GM18499 (cell line): ENCODE measurements around the gene TCF4.

Source experiments
- ATAC-seq: cut with Tn5 transposase; IDR thresholded peaks from one replicate; pipeline ENCODE4 v1.9.1; 2021; ENCODE audit warnings: moderate number of reproducible peaks; ENCODE audit not compliant: insufficient read depth, unreplicated experiment

Gene TCF4

DNA sequence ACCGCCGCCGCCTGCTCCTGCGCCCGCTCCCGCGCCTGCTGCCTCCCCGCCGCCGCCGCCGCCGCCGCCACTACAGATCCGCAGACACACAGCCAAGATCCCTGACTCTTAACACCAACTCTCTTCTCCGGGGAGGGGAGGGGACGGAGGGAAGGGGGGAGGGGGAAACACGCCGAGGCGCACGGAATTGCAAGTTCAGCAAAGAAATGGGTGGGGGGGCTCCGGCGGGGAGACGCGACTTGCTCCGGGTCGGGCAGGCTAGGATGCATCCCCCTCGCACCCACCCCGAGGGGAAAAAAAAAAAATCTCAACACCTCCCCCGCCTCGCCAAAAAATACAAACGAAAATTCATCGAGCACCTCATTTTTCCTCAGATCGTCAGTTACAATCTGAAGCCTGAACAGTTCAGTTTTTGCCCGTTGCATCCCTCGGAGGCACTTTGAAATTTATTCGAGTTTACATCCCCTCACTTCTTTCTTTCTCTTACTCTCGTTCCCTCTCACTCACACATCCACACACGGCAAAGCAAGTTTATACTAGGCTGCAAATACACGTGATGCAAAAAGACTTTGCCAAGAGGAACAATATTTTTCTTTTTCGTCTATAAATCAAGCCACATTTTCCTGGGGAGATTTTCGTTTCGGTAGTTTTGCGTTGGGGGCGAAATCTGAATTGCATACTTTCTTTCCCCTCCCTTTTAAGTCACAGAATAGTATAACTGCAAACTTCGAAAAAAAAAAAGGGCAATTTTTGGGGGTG lies at the start of gene TCF4:
Gene TCF4 (minus strand): TSS at position 82 of the 759 bp plus-strand sequence. CDS start 1,076 bp downstream, outside the sequence.
- ATAC-seq = no peak

DNA sequence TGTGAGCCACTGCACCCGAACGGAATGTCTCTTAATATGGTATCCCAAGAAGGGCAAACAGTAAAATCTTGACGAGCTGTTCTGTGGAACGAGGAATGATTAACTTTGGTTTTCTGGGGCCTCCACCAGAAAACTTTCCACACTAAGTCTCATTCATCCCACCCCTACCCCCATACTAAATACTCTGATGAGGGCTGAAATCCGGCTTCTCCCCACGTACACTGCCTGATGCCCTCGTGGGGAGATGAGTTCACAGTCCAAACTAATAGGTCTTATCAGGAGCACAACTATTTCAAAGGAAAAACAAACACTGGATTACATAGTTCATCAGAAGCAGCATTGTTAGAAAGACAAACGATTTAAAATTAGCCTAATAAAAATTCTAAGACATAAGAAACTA lies 49.2 kb upstream of the TCF4 start:
- ATAC-seq = no peak

DNA sequence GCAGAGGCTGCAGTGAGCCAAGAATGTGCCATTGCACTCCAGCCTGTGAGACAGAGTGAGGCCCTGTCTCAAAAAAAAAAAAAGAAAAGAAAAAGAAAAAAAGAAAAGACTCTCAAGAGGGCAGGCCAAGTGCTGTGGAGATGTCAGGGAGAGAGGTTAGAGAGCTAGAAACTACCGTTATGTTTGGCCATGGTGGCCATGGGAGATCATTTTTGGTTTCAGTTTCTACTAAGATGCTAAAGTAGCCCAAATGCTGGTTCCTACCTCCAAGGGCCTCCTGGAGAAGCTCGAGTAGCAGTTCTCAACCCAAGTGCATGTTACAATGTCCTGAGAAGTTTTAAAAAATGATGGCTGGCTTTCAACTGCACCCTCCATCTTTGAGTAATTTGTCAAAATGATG lies 47.4 kb upstream of the TCF4 start:
- ATAC-seq = no peak

DNA sequence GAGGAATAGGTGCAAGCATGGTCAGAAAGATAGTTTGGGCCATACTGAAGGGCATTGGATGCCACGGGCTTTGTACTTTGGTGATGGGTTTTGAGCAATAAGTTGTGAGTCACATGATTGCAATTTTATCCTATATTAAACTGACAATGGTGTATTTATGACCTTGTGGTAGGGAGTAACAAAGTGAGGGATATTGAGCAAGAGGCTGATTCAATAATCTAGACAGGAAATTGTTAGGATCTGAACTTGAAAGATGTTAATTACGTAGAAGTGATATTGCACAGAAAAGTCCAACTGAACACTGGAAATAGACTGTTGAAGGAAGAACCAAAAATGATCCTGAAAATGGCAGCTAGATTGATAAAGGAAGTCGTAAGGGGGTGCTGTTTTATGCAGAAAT lies 46.6 kb upstream of the TCF4 start:
- no peak for ATAC-seq

DNA sequence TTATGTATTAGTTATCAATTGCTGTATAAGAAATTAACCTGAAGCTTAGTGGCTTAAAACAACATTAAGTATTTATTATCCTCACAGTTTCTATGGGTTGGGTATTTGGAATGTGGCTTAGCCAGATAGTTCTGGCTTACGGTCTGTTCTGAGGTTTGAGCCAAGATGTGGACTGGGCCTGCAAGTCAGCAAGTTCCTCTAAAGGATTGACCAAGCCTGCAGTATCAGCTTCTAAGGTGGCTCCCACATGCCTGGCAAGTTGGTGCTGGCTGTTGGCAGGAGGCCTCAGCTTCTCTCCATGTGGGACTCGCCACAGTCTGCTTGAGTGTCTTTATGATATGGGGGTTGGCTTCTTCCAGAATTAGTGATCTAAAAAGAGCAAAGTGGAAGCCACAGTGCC lies 45.0 kb upstream of the TCF4 start:
- ATAC-seq = no peak

DNA sequence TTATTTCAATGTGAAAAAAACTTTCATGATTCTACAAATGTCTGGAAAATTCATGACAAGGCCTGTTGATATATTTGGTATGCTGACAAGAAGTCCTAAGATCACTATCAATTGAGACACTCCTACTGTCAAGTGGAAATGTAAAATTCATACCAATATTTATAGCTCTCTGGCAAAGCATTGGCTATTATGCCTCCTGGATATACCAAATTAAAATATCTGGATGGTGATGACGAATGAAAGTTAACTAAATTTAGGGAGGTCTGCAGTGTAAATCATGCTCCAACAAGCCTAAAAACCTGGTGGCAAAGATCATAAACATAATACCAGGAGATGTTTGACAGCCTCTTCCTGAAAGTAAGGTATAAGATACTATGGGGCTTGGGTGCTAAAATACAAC lies 41.1 kb upstream of the TCF4 start:
- ATAC-seq = no peak

DNA sequence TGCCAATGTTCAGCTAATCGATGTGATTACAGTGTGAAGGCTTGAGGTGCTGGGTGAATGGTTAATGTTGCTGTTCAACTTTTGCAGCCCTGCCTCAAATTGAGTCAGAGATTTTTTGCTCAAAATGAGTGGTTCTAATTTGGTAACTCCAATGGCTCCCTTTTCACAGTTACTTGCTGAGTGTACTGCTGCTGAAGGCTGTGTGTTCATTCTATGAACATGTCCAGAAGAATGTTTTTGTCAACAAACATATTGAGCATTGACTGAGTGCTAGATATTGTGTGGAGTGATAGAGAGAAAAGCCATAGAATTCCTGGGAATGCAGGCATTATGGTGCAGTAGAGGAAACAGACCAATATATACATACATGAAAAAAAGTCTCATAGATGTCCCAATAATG lies 39.0 kb upstream of the TCF4 start:
- no peak for ATAC-seq

DNA sequence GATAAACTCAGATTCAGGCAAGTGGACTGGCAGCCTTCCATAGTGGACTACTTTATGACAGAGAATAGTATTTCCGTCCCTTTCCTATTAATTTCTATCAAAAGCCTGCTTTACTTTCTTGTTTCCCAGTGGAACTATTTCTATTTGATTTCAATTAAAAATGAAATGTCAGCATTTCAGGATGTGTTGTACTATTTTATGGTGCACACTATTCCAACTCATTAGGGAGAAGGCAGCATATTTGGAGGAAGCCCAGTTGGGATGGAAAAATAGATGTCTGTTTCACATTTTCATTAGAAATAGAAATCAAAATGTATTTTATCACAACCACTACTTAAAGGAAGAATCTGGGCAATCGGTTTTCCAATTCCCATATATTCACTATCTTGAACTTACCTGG lies 37.9 kb upstream of the TCF4 start:
- no peak for ATAC-seq

GRCh38 chr18:55623626-55624025 lies 35.6 kb upstream of the TCF4 start:
- no peak for ATAC-seq

GRCh38 chr18:55610506-55610905 lies 22.5 kb upstream of the TCF4 start:
- ATAC-seq = no peak

GRCh38 chr18:55609160-55609825 lies 21.3 kb upstream of the TCF4 start:
- ATAC-seq = no peak

DNA sequence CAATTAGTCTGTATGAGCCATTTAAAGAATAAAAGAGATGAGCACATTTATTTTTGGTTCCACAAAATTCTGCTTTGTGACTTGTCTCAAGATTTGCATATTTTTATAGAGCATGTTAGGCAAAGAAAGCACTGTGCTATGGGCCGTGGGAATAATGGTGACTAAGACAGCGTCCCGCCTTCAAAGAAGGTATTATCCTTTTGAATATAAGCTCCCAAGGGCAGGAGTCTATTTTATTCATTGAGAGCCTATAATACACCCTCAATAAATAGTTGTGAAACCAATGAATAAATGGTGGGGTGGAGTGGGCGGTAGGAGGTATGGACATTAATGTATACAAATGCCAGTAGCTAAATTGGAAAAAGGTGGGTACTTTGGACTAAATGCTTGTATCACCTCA lies 20.5 kb upstream of the TCF4 start:
- no peak for ATAC-seq

GRCh38 chr18:55607773-55608172 lies 19.8 kb upstream of the TCF4 start:
- no peak for ATAC-seq

DNA sequence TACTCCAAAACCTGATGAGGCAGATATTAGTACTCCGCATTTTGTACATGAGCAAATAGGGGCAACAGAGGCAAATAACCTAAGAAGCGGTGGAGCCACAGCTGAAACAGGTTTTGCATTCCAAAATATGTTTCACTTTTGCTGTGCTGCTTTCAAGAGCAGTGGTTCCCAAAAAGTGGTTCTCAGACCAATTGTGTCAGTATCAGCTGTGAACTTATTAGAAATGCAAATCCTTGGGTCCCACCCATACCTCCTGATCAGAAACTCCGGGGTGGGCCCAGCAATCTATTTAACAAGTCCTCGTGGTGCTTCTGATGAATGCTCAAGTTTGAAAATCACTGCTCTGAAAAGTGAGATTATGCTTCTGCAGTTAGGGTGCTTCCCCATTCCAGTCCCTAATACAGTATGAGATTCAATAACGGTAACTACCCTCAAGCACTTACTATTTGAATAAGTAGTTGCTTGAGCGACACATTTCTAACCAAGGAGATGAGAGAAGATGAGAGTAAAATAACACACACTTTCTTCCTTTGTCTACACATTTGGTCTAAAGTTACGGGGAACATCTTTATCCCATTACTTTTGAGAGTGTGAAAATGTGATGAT lies 17.8 kb upstream of the TCF4 start:
- ATAC-seq = peak; percentile 68

- no peak for ATAC-seq
Measured at GRCh38 chr18:55603775-55604174, 15.8 kb upstream of the TCF4 start.

DNA sequence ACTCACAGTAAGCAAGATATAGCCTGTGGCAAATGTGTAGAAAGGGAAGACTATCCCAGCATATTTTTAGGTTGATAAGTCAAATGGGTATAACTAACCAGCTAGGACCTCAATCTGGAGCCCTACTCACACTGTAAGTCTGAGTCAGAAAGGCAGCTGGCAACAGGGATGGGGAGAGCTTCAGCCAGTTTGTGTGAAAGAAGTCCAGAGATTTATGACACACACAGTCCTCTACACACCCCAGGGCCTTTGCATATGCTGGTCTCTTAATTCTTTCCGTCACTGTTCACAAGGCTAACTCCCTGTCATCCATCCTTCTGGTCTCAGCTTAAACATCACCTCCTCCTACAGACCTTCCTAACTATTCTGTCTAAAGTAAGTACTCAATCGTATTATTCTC lies 5.9 kb upstream of the TCF4 start:
- ATAC-seq = no peak

GRCh38 chr18:55592572-55592971 lies 4.6 kb upstream of the TCF4 start:
- no peak for ATAC-seq

GRCh38 chr18:55592106-55592505 lies 4.1 kb upstream of the TCF4 start:
- no peak for ATAC-seq

DNA sequence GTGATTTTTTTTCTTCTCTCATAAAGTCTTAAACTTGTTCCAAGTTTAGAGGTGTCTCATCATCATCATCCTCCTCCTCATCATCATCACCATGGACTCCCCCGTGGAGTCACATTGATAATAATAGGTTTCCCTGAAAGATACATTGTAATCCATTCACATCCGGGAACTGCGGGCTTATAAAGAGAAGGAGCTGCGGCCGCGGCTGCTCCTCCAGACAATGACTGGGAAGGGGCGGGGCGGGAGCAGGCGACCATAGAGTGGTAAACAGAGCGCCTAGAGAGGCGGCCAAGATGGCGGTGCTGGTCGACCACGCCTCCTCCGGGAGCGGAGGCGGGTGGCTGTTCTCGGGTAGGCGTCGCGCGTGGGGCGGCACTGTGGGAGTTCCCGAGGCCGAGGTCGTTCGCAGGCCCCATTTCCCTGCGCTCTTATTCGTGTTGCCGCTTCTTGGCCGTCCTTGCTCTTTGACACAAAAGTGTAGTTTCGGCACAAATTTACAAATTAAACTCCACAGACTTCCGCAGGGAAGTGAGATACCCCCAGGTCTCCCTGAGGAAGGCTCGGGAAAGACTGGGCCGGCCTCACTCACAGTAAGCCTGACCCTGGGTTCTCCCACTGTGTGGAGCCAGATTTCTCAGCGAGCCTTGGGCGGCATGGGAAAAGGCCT lies 1.8 kb upstream of the TCF4 start:
- ATAC-seq = peak; percentile 83

DNA sequence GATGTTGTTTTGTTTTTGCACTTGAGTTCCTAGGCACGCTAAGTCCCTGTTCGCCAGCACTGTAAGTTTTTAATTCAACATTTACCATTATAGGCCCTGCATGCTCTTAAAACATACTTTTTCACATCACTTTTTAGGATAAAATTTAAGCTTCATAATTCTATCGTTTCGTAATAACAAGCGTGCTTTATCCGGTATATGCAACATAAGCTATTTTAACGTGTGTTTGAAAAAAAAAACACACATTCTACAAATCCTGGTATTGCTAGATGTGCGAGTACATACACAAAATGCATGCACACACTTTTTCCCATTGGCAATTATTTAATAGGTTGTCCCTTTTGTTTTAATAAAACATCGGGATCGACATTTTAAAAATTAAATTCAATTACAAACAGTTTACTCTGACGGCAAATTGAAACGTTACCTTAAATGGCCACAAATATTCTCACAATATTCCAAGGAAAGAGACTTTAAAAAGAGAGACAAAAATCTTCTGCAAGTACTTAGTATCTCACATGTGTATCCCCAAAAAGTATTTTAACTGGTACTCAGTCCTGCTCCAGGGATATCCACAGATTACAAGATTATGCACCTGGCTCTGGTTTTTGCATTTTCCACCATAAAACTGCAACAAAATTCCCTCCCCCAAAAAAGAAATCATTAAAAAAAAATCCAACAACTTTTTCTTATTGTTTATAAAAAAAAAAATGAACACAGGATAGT lies 1.0 kb upstream of the TCF4 start:
- ATAC-seq = no peak
